ENCODE data around the gene THAP7. TPM values are rescaled to one million over a fixed set of nuclear protein-coding genes. Genes with fewer than 3 reads are reported as not detected.

The THAP7 gene
- total and polyA plus RNA-seq, 2 donors (not counting 3 experiments of a cell fraction or from before 2014, with no cell fraction given) = 13.5 to 24.4 TPM

GRCh38 chr22:20970939-20971657, 30.8 kb downstream of the THAP7 start:
- DNase-seq (ENCODE audit: low read depth, low spot score) = no peak
- Histone ChIP-seq H3K9me1 (replicated peaks; ENCODE audit: control insufficient read depth, extremely low read depth, insufficient read depth, low read length) (no peaks in the 10 kb centered on the region), H3K4me1 (ENCODE audit: control insufficient read depth, extremely low read depth, insufficient read depth, low read length) (peaks cover 2% of the 10 kb centered on the region), H3K4me2 (ENCODE audit: insufficient read depth, low read length) (no peak overlapping the region), H3K9me3 (replicated peaks; ENCODE audit: control insufficient read depth, insufficient read depth, low read length) (no peaks in the 10 kb centered on the region), H4K20me1 (replicated peaks; ENCODE audit: control insufficient read depth, extremely low read depth, insufficient read depth, low read length) (no peaks in the 10 kb centered on the region), H3K36me3 (ENCODE audit: control insufficient read depth in 2 of 2, extremely low read depth in 1 of 2, insufficient read depth in 2 of 2, low read length in 2 of 2) (no peaks in the 10 kb centered on the region), H3K27me3 (ENCODE audit: control insufficient read depth in 2 of 2, insufficient read depth in 2 of 2, low read length in 2 of 2) (peaks cover 0 to 2% of the 10 kb centered on the region in 2 experiments), H3K79me2 (ENCODE audit: control insufficient read depth, insufficient read depth, low read length) (no peaks in the 10 kb centered on the region), H3K4me3 (replicated peaks in 1 of 3; ENCODE audit: insufficient read depth in 1 of 3, low read depth in 1 of 3, low read length in 3 of 3) (no peak overlapping the region), H3K27ac (ENCODE audit: insufficient read depth, low read depth, low read length) (no peak overlapping the region), H2AFZ (ENCODE audit: low read depth, low read length) (no peak overlapping the region), H3K9ac (replicated peaks; ENCODE audit: extremely low read depth, insufficient read depth, low read length) (no peak overlapping the region)
- CTCF ChIA-PET = interaction anchor here (0.5 to 2.8 kb wide), 5 partner anchors 8 to 52 kb away, joined by 3 to 13 read pairs (median 4); partner anchors contain the start of gene LZTR1
- FAIRE-seq = no peak
- no TSS peak for BruUV-seq (replicated peaks)
- TF ChIP-seq GATA2 (IDR thresholded peaks at IDR 0.05; ENCODE audit: insufficient read depth, insufficient read length, low read depth, low read length) (no peak), FOS (IDR thresholded peaks at IDR 0.05; ENCODE audit: borderline replicate concordance, insufficient read depth, low read length) (no peak), EZH2 (IDR thresholded peaks at IDR 0.05; ENCODE audit: borderline replicate concordance, low read depth, low read length, severe bottlenecking) (no peak), MYC (IDR thresholded peaks at IDR 0.05; ENCODE audit: low read depth, low read length) (no peak), JUN (IDR thresholded peaks at IDR 0.05; ENCODE audit: borderline replicate concordance, insufficient read depth, insufficient read length, low read depth) (no peak), POLR2A (IDR thresholded peaks at IDR 0.05; ENCODE audit: low read depth, low read length) (no peak), CTCF (IDR thresholded peaks at IDR 0.05; ENCODE audit: extremely low read depth in 1 of 2, insufficient read depth in 1 of 2, low read depth in 1 of 2, low read length in 2 of 2) (no peak), MAX (IDR thresholded peaks at IDR 0.05; ENCODE audit: insufficient read depth, insufficient read length) (no peak), POLR2AphosphoS5 (IDR thresholded peaks at IDR 0.05; ENCODE audit: insufficient read depth, low read depth, low read length) (no peak)
- POLR2A ChIA-PET = no interaction called here
- dilution Hi-C loops (cut with MboI; ENCODE audit: extremely low pct_ligation_motif_present, low sequenced_read_pairs) (no loop called here), intact Hi-C loops (cut with micrococcal nuclease) (no loop called here)

Measured in endothelial cell of umbilical vein (primary cell).